Activated B cell treated with CpG ODN at 0.5 μM for 24 hours (primary cell): ENCODE data around the gene C1QC. TPM values are rescaled to one million over a fixed set of nuclear protein-coding genes. Genes with fewer than 3 reads are reported as not detected.

Experiments used
- ATAC-seq: fragments of 200-7000 bp; cut with Tn5 transposase; one replicate; pipeline ENCODE4 v1.10.0; 2021; ENCODE audit warnings: low read depth, mild to moderate bottlenecking, moderate library complexity
- CTCF ChIA-PET: fragments of 350-600 bp; sonication (Branson Sonifier 250); formaldehyde crosslinking; loops from one replicate; lab custom pipeline; 2021; ENCODE audit warnings: antibody characterized with exemption; lab: Charles Lee
- POLR2A ChIA-PET: fragments of 350-600 bp; sonication (Branson Sonifier 250); formaldehyde crosslinking; loops from one replicate; lab custom pipeline; 2021; ENCODE audit warnings: antibody characterized with exemption; lab: Charles Lee
- DNase-seq: peaks from one replicate; pipeline ENCODE4 v3.0.0; 2022
- H3K27ac Mint-ChIP-seq: one replicate; pipeline ENCODE4 v1.8.0; 2020; ENCODE audit warnings: mixed read lengths
- H3K27me3 Mint-ChIP-seq: one replicate; pipeline ENCODE4 v1.8.0; 2021; ENCODE audit warnings: mixed read lengths
- H3K36me3 Mint-ChIP-seq: one replicate; pipeline ENCODE4 v1.8.0; 2021; ENCODE audit warnings: low read depth, mixed read lengths
- H3K4me1 Mint-ChIP-seq: one replicate; pipeline ENCODE4 v1.8.0; 2021; ENCODE audit warnings: mixed read lengths
- H3K4me3 Mint-ChIP-seq: one replicate; pipeline ENCODE4 v1.8.0; 2020; ENCODE audit warnings: mild to moderate bottlenecking, mixed read lengths
- H3K9me3 Mint-ChIP-seq: one replicate; pipeline ENCODE4 v1.8.0; 2020; ENCODE audit warnings: mixed read lengths
- intact Hi-C: fragments of 100-400 bp; cut with micrococcal nuclease; formaldehyde crosslinking; loops from one replicate; pipeline ENCODE4 v1.15.1; 2024
- total RNA-seq: library from RNA; stranded (reverse); gene quantifications from 2 replicates; pipeline ENCODE4 v1.2.3, GENCODE V29; 2022
- TF ChIP-seq, protein P1 (sequence below): fragments of 200-600 bp; IDR thresholded peaks from one replicate; pipeline ENCODE4 v1.8.0; 2022; ENCODE audit warnings: antibody characterized with exemption, mild to moderate bottlenecking

The C1QC gene
- total RNA-seq, 1 donor from 2014 or later: not detected

DNA sequence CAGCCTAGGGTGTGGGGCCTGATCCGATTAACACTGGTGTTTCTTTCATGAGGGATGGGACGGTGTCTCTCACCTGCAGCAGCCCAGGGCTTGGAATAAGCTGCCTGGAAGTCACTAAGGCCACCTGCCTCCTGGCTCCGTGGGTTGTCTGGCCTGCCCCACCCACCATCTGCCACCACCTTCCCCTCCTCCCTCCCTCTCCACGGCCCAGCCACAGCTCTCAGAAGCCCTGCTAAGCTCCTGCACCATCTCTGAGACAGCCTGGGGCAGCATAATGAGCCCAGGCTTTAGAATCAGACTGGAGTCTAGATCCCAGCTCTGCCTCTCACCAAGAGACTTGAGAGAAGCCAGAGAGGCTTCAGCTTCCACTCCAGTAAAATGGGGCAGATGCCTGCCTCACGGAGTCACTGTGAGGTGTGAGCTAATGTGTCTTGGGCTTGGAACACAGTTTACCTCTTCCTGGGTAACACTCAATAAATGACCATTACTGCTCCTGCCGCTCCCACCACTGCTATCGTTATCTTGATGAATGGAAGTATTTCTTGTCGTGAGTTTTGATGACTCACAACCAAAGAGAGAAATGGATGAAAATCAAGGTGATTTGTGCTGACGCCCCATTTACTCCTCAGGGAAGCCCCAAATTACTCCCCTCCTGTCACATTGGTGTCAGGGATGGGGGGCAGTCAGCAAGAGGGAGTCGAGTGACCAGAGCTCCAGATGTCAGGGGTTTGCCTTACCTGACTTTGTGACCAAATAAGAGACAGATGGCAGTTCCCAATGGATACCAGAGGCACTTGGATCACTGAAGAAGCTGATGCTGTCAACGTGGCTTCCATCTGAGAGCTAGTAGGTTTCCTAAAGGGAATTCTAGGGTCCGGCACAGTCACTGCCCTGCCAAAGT, 30.5 kb upstream of the C1QC start:
- DNase-seq (no peak), ATAC-seq (no peak)
- TF ChIP-seq, protein P1, sequence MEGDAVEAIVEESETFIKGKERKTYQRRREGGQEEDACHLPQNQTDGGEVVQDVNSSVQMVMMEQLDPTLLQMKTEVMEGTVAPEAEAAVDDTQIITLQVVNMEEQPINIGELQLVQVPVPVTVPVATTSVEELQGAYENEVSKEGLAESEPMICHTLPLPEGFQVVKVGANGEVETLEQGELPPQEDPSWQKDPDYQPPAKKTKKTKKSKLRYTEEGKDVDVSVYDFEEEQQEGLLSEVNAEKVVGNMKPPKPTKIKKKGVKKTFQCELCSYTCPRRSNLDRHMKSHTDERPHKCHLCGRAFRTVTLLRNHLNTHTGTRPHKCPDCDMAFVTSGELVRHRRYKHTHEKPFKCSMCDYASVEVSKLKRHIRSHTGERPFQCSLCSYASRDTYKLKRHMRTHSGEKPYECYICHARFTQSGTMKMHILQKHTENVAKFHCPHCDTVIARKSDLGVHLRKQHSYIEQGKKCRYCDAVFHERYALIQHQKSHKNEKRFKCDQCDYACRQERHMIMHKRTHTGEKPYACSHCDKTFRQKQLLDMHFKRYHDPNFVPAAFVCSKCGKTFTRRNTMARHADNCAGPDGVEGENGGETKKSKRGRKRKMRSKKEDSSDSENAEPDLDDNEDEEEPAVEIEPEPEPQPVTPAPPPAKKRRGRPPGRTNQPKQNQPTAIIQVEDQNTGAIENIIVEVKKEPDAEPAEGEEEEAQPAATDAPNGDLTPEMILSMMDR: no peak
- H3K4me3 Mint-ChIP-seq: no peak overlapping the region
- H3K9me3 Mint-ChIP-seq: no peaks in the 10 kb centered on the region
- H3K36me3 Mint-ChIP-seq: no peaks in the 10 kb centered on the region
- H3K4me1 Mint-ChIP-seq: no peaks in the 10 kb centered on the region
- peaks cover 24% of the 10 kb centered on the region for H3K27me3 Mint-ChIP-seq
- H3K27ac Mint-ChIP-seq: no peak overlapping the region
- intact Hi-C loops: no loop called here
- CTCF ChIA-PET: no interaction called here
- POLR2A ChIA-PET: no interaction called here

DNA sequence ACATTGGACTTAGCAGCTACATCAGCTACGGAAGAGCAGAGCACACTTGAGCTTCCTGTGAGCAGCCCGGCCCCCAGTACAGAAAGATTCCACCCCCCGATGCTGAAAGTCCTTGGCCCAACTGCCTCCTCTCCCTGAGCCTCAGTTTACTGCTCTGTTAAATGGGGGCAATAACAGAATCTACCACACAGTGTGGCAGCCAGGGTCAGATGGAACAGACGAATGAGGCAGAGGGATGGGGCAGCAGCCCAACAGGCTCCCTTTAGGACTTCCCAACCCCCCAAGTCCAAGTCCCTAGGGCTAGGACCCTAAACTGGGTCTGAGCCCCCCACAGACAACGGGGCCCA, 29.9 kb upstream of the C1QC start:
- intact Hi-C loops: no loop called here
- H3K27ac Mint-ChIP-seq: no peak overlapping the region
- POLR2A ChIA-PET: no interaction called here
- DNase-seq (no peak), ATAC-seq (no peak)
- TF ChIP-seq, protein P1: no peak
- no peak overlapping the region for H3K4me3 Mint-ChIP-seq
- H3K36me3 Mint-ChIP-seq: no peaks in the 10 kb centered on the region
- no peaks in the 10 kb centered on the region for H3K9me3 Mint-ChIP-seq
- CTCF ChIA-PET: no interaction called here
- H3K27me3 Mint-ChIP-seq: peaks cover 20% of the 10 kb centered on the region
- H3K4me1 Mint-ChIP-seq: no peaks in the 10 kb centered on the region

DNA sequence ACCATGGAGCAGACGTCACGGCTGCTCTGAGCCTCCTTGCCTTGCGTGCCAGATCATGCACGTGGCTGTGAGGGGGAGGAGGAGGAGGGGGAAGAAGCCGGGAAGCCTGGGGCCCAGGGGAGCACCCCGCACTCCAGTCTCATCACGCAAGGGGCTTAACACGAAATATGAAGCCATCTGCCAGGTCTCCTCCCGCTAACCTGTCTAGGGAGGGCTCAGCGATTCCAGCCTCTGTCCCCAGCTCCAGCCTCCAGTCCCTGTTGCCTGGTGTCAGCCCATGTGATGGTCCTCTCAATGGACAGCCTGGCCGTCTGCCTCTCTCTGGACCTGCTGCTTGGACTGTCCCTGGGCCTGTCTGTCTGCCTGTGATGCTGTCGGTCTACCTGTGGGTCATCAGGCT, 29.5 kb upstream of the C1QC start:
- no peak for ATAC-seq

DNA sequence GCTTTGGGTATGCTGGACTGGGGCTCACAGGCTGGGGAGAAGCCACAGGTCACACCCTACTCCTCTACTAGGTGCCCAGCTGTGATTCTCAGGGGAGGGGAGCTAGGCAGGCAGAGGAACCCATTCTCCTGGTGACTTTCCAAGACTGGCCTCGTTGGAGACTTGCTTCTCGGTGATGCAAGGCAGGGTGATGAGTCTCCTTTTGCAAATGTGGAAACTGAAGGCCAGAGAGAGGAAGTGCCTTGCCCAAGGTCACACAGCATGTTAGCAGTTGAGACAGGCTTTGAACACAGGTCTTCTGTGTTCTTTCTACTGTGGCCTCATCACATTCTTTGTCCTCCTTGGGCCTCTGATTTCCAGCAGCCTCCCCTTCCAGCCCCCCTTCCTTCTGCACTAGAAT, 27.5 kb upstream of the C1QC start:
- Mint-ChIP-seq H3K4me3 (no peak overlapping the region), H3K27me3 (peaks cover 25% of the 10 kb centered on the region), H3K9me3 (no peaks in the 10 kb centered on the region), H3K36me3 (no peaks in the 10 kb centered on the region), H3K4me1 (no peaks in the 10 kb centered on the region), H3K27ac (no peak overlapping the region)
- ChIA-PET CTCF (no interaction called here), POLR2A (no interaction called here)
- intact Hi-C loops: no loop called here
- DNase-seq (no peak), ATAC-seq (no peak)
- TF ChIP-seq, protein P1: no peak

More for the DNA sequence above, 29.5 kb upstream of the C1QC start:
- Mint-ChIP-seq H3K27me3 (peaks cover 23% of the 10 kb centered on the region), H3K36me3 (no peaks in the 10 kb centered on the region), H3K4me1 (no peaks in the 10 kb centered on the region), H3K9me3 (no peaks in the 10 kb centered on the region), H3K4me3 (no peak overlapping the region), H3K27ac (no peak overlapping the region)
- DNase-seq: no peak
- intact Hi-C loops: no loop called here
- POLR2A ChIA-PET: no interaction called here
- CTCF ChIA-PET: no interaction called here
- TF ChIP-seq, protein P1: no peak

DNA sequence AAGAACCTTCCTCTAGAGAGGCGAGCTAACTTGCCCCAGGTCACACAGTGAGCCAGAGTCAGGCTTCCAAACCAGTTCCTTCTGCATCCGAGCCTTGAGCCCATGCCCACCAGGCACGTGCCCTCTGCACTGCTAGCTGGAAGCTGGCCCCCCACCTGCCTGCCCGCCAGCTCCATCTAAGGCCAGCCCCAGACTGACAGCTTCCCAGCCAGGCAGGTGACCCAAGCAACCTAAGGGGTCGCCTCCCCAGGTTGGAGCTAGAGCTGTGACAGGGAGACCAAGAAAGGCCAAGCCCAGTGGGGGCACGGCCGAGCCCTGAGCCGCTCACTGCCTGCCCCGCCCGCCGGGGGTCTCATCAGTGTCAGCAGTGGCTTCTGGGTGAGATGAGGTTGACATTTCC, 26.9 kb upstream of the C1QC start:
- DNase-seq (no peak), ATAC-seq (no peak)
- TF ChIP-seq, protein P1: no peak
- H3K9me3 Mint-ChIP-seq: no peaks in the 10 kb centered on the region
- H3K36me3 Mint-ChIP-seq: no peaks in the 10 kb centered on the region
- CTCF ChIA-PET: no interaction called here
- H3K27ac Mint-ChIP-seq: no peak overlapping the region
- intact Hi-C loops: no loop called here
- POLR2A ChIA-PET: no interaction called here
- H3K27me3 Mint-ChIP-seq: peaks cover 19% of the 10 kb centered on the region
- H3K4me3 Mint-ChIP-seq: no peak overlapping the region
- H3K4me1 Mint-ChIP-seq: no peaks in the 10 kb centered on the region
